Activated CD4-positive, alpha-beta T cell treated with anti-CD3 and anti-CD28 coated beads for 1 hour (primary cell): ENCODE results near the gene AEBP1.

ENCODE experiments used
- DNase-seq: peaks from one replicate; pipeline ENCODE4 v3.0.0-alpha.2; 2020

The AEBP1 gene

GRCh38 chr7:44103923-44104859 lies at the start of gene AEBP1:
Gene AEBP1, plus strand, starts transcription at chr7:44104345. Its CDS starts 321 bp downstream, at chr7:44104666.
- DNase-seq = no peak

GRCh38 chr7:44056681-44057080 lies 47.5 kb upstream of the AEBP1 start:
- no peak for DNase-seq

DNA sequence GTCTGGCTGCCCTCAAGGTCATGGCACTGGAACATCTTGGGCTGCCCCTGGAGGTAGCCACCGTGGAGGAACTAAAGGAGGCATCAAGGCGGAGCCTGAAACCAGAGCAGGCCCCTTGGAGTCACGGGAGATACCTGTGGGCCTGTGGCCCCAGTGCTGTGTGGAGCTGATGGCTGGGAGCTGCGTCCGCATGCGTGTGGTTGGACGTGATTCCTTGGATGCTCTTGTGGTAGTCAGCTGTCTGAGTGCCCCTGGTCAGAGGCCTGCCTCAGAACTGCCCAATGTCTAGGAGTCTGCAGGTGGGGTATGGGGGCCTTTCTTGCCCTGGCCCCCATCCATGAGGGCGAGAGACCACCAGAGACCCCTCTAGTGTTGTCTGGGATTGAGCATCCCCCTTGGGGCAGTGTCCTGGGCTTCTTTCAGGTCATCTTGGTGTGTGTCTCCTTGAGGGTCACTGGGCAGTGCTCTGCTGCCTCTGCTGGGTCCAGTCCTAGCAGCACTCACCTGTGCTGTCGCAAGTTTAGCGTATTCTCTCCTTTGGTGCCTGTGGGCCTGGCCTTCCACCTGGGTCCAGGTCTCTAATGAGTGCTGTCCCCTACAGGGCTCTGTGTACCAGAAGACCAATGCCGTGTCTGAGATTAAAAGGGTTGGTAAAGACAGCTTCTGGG lies 46.8 kb upstream of the AEBP1 start:
- DNase-seq = no peak

DNA sequence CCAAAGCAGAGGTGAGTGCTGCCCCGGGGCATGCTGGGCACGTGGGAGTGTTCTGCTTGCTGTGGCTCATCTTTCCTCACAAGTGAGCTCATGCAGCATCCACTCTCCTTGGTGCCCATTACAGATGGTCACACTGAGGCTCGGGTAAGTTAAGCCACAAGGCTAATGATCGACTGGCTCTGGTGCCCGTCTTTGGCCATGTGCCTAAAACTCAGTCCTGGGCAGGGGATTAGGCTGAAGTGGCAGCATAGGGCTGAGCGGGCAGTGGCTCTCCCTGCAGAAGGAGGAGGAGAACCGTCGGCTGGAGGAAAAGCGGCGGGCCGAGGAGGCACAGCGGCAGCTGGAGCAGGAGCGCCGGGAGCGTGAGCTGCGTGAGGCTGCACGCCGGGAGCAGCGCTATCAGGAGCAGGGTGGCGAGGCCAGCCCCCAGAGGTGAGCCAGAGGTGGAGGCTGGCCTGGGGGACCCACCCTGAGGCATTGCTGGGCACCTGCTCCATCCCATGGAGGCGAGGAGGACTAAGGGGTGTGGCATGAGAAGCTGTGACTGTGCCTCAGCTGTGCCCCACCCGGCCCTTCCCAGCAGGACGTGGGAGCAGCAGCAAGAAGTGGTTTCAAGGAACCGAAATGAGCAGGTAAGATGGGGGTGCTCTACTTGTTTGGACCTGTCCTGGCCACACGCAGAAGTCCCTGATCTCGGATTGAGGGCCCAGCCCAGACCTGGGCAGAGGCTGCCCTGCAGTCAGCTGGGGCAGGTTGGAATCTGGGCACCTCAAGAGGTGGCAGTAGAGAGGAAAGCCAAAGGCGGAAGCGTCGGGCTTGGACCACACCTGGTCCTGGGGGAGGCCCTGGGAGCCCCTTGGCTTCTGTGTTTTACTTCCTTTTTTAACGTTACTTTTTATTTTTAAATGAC lies 46.0 kb upstream of the AEBP1 start:
- no peak for DNase-seq

DNA sequence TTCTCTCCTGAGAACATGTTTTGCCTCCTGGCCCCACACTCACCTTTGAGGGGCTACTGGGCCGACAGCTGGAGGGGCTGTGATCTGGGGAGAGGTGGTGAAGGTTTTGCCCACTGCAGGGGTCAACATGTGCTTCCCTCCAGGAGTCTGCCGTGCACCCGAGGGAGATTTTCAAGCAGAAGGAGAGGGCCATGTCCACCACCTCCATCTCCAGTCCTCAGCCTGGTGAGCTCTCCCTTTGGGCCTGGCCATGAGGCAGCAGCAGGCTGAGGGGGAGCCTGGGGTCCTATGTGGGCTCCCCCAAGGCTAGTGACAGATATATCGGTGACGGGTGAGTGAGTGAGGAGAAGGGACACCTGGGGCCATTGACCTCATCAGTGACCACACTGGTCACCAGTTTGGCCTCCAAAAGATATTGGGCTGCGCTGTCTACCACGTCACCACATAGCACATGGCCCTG lies 45.4 kb upstream of the AEBP1 start:
- no peak for DNase-seq

- DNase-seq = no peak
Observed at GRCh38 chr7:44059219-44060090, 44.7 kb upstream of the AEBP1 start.

- DNase-seq = no peak
Observed at GRCh38 chr7:44060091-44060947, 43.8 kb upstream of the AEBP1 start.

DNA sequence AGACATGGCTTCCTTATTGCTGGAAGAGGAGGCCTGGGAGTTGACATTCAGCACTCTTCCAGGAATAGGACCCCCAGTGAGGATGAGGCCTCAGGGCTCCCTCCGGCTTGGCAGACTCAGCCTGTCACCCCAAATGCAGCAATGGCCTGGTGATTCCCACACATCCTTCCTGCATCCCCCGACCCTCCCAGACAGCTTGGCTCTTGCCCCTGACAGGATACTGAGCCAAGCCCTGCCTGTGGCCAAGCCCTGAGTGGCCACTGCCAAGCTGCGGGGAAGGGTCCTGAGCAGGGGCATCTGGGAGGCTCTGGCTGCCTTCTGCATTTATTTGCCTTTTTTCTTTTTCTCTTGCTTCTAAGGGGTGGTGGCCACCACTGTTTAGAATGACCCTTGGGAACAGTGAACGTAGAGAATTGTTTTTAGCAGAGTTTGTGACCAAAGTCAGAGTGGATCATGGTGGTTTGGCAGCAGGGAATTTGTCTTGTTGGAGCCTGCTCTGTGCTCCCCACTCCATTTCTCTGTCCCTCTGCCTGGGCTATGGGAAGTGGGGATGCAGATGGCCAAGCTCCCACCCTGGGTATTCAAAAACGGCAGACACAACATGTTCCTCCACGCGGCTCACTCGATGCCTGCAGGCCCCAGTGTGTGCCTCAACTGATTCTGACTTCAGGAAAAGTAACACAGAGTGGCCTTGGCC lies 43.0 kb upstream of the AEBP1 start:
- no peak for DNase-seq

GRCh38 chr7:44061645-44062179 lies 42.4 kb upstream of the AEBP1 start:
- DNase-seq = no peak

DNA sequence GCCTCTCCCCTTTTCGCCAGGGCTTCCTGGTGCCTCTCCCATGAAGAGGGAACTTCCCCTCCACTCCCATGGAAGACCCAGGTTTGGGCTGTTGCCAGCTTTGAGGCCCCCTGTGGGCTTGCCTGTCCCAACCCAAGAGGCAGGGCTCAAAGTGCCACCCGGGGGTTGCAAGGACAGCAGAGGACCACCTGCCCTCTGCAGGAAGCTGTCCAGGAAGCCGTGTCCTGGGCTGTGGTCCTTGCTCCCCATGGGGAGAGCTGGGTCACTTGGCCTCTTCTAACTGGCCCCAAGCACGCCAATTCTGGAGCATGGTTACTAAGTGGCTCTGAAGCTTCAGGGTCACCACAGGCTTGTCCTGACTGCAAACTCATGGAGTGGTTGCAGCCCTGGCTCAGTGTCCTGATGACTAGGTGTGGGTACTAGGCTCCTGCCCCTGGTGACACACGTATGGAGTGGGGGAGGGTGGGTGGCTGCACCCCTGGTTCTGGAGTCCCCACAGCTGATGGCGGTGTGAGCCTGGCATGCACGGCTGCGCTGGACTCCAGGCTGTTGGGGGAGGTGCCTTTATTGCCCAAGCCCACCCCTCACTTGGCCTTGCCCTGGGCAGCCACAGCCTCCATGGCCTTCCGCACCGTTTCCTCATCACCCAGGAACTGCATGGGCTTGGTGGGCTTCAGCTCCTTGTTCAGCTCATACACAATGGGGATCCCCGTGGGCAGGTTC lies 41.8 kb upstream of the AEBP1 start:
- DNase-seq = no peak

DNA sequence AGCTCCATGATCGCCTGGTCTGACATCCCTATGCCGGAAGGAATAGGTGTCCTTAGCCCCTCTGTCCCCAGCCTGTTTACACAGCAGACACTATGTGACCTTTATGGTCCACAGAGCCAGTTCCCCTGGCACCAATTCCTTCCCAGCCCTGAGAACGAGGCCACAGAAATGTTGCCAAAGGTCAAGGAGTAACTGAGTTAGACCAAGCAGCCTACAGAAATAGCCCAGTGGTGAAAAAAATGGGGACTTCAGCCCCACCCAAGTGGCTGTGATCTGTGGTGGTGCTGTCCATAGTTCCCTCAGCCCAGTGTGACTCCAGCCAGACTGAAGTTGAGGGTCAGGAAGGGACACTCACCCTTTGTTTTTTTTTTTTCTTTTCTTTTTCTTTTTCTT lies 41.2 kb upstream of the AEBP1 start:
- no peak for DNase-seq

- DNase-seq = no peak
Observed at GRCh38 chr7:44063547-44063893, 40.6 kb upstream of the AEBP1 start.

GRCh38 chr7:44063894-44064651 lies 40.1 kb upstream of the AEBP1 start:
- no peak for DNase-seq

- no peak for DNase-seq
Observed at GRCh38 chr7:44064791-44065430, 39.2 kb upstream of the AEBP1 start.

GRCh38 chr7:44065431-44066110 lies 38.6 kb upstream of the AEBP1 start, which contains the start of gene PGAM2:
Gene PGAM2, minus strand, starts transcription at chr7:44065567. Its CDS starts 38 bp downstream, at chr7:44065529.
- DNase-seq = no peak

GRCh38 chr7:44066111-44066460 lies 38.1 kb upstream of the AEBP1 start:
- no peak for DNase-seq

GRCh38 chr7:44066494-44067063 lies 37.6 kb upstream of the AEBP1 start:
- no peak for DNase-seq
